ENCODE results near the gene TRPC4AP.

- TF ChIP-seq SUZ12 (IDR thresholded peaks at IDR 0.05; ENCODE audit: extremely low read depth, insufficient read depth, insufficient read length) (no peak), YY1 (IDR thresholded peaks at IDR 0.05; ENCODE audit: insufficient read depth, insufficient read length) (no peak)
These were observed 128.1 kb downstream of the TRPC4AP start for GRCh38 chr20:34964486-34964885.

All from NT2/D1 (cell line).